NCI-H226 (cell line): Measurements from ENCODE around the gene NKAIN2.
A peak's percentile ranks its signal among the peaks of the same experiment; 100 is the strongest.

Source experiments
- DNase-seq: peaks from one replicate; pipeline ENCODE4 v3.0.0-alpha.2; 2015

NKAIN2 gene

GRCh38 chr6:124040655-124041054 lies 237.0 kb downstream of the NKAIN2 start:
- no peak for DNase-seq

- DNase-seq, result no peak
These were observed 248.5 kb downstream of the NKAIN2 start for GRCh38 chr6:124052120-124052519.

GRCh38 chr6:124053315-124053714 lies 249.7 kb downstream of the NKAIN2 start:
- no peak for DNase-seq

- DNase-seq, result no peak
These were observed 250.4 kb downstream of the NKAIN2 start for GRCh38 chr6:124054034-124054433.

- DNase-seq, result no peak
These were observed 251.7 kb downstream of the NKAIN2 start for GRCh38 chr6:124055395-124055794.

GRCh38 chr6:124055963-124056362 lies 252.3 kb downstream of the NKAIN2 start:
- no peak for DNase-seq

- DNase-seq, result no peak
These were observed 253.0 kb downstream of the NKAIN2 start for GRCh38 chr6:124056407-124057334.

GRCh38 chr6:124057461-124057860 lies 253.8 kb downstream of the NKAIN2 start:
- DNase-seq, result no peak

GRCh38 chr6:124064317-124065113 lies 260.9 kb downstream of the NKAIN2 start:
- DNase-seq, result no peak

- no peak for DNase-seq
These were observed 262.6 kb downstream of the NKAIN2 start for GRCh38 chr6:124066269-124066668.

- DNase-seq, result no peak
These were observed 263.4 kb downstream of the NKAIN2 start for GRCh38 chr6:124066946-124067552.

GRCh38 chr6:124069230-124069950 lies 265.7 kb downstream of the NKAIN2 start:
- no peak for DNase-seq

- DNase-seq, result peak; percentile 6
These were observed 269.4 kb downstream of the NKAIN2 start for GRCh38 chr6:124073021-124073420.

GRCh38 chr6:124073820-124074587 lies 270.3 kb downstream of the NKAIN2 start:
- DNase-seq, result no peak

- no peak for DNase-seq
These were observed 270.9 kb downstream of the NKAIN2 start for GRCh38 chr6:124074606-124075005.

GRCh38 chr6:124076336-124077048 lies 272.8 kb downstream of the NKAIN2 start:
- DNase-seq, result no peak

- DNase-seq, result no peak
These were observed 274.5 kb downstream of the NKAIN2 start for GRCh38 chr6:124078169-124078568.

- DNase-seq, result no peak
These were observed 276.8 kb downstream of the NKAIN2 start for GRCh38 chr6:124080483-124080882.

- no peak for DNase-seq
These were observed 286.8 kb downstream of the NKAIN2 start for GRCh38 chr6:124090491-124090890.

- DNase-seq, result no peak
These were observed 295.9 kb downstream of the NKAIN2 start for GRCh38 chr6:124099520-124099919.

GRCh38 chr6:124110514-124110913 lies 306.8 kb downstream of the NKAIN2 start:
- DNase-seq, result no peak
